H1 (cell line): ENCODE measurements around the gene INPP4A. TPM values are rescaled to one million over a fixed set of nuclear protein-coding genes. Genes with fewer than 3 reads are reported as not detected.

Experiments used
- CTCF ChIA-PET: fragments of 300-600 bp; sonication (Branson Sonifier 250); formaldehyde crosslinking; loops from one replicate; lab custom pipeline; 2021; ENCODE audit not compliant: partially characterized antibody; lab: Charles Lee
- POLR2A ChIA-PET: fragments of 300-600 bp; sonication (Branson Sonifier 250); formaldehyde crosslinking; loops from one replicate; lab custom pipeline; 2021; ENCODE audit warnings: inconsistent platforms; ENCODE audit not compliant: partially characterized antibody; lab: Charles Lee
- DNase-seq, 2 experiments: peaks; one replicate each; pipeline versions ENCODE4 v3.0.0 to v3.0.0-alpha.2; 2010 to 2022; ENCODE audit warnings: low spot score in 2 of 2, low read depth in 1 of 2, mixed read lengths in 1 of 2
- FAIRE-seq: peaks from 2 replicates; lab custom pipeline; 2011; peaks lifted over from hg19 to GRCh38; lab: Jason Lieb, UNC
- H2AFZ ChIP-seq: 2 replicates; pipeline ENCODE4 v1.8.1; 2012; ENCODE audit warnings: low read length, inconsistent platforms
- H2AK5ac ChIP-seq: 2 replicates; pipeline ENCODE4 v1.6.1; 2013; ENCODE audit warnings: low read depth, low read length
- H2BK120ac ChIP-seq: replicated peaks from 2 replicates; pipeline ENCODE3; 2013; ENCODE audit warnings: low read depth, low read length, inconsistent platforms
- H2BK12ac ChIP-seq: 2 replicates; pipeline ENCODE4 v1.6.1; 2013; ENCODE audit warnings: low read depth, low read length
- H2BK15ac ChIP-seq: 2 replicates; pipeline ENCODE4 v1.6.1; 2013; ENCODE audit warnings: low read length
- H2BK20ac ChIP-seq: 2 replicates; pipeline ENCODE4 v1.6.1; 2013; ENCODE audit warnings: low read length
- H2BK5ac ChIP-seq: 2 replicates; pipeline ENCODE4 v1.6.1; 2013; ENCODE audit warnings: low read depth, low read length
- H3K14ac ChIP-seq: 2 replicates; pipeline ENCODE4 v1.6.1; 2013; ENCODE audit warnings: inconsistent platforms; ENCODE audit not compliant: insufficient read length
- H3K18ac ChIP-seq: 2 replicates; pipeline ENCODE4 v1.6.1; 2013; ENCODE audit warnings: low read length; ENCODE audit errors: extremely low read depth
- H3K23ac ChIP-seq: 2 replicates; pipeline ENCODE4 v1.6.1; 2013; ENCODE audit warnings: inconsistent platforms; ENCODE audit not compliant: insufficient read length
- H3K23me2 ChIP-seq: 2 replicates; pipeline ENCODE4 v1.6.1; 2013; ENCODE audit warnings: low read depth, low read length
- H3K27ac ChIP-seq: 2 replicates; pipeline ENCODE4 v1.6.1; 2011; ENCODE audit warnings: low read depth, low read length, inconsistent platforms
- H3K27me3 ChIP-seq, 4 experiments: replicated peaks in 1 of 4; 1 replicate in 1 of 4; 2 replicates in 3 of 4; pipeline versions ENCODE4 v1.6.1 to v1.8.1; 2011 to 2013; ENCODE audit warnings: low read length in 3 of 4, mild to moderate bottlenecking in 3 of 4, inconsistent platforms in 2 of 4, mixed read lengths in 2 of 4, moderate library complexity in 1 of 4; ENCODE audit not compliant: control insufficient read depth in 3 of 4, insufficient read depth in 3 of 4; ENCODE audit errors: extremely low read depth in 1 of 4
- H3K36me3 ChIP-seq, 4 experiments: 2 replicates each; pipeline versions ENCODE4 v1.6.1 to v1.8.1; 2011 to 2013; ENCODE audit warnings: mild to moderate bottlenecking in 4 of 4, low read length in 3 of 4, moderate library complexity in 2 of 4, control low read depth in 1 of 4, inconsistent platforms in 1 of 4; ENCODE audit not compliant: insufficient read depth in 4 of 4, control insufficient read depth in 2 of 4
- H3K4ac ChIP-seq: replicated peaks from 2 replicates; pipeline ENCODE3; 2013; ENCODE audit warnings: low read length, low read depth, mixed read lengths, inconsistent platforms; ENCODE audit not compliant: insufficient read length
- H3K4me1 ChIP-seq, 4 experiments: replicated peaks in 1 of 4; 1 replicate in 1 of 4; 2 replicates in 3 of 4; pipeline versions ENCODE4 v1.6.1 to v1.8.1; 2011 to 2013; ENCODE audit warnings: low read length in 3 of 4, inconsistent platforms in 2 of 4, mixed read lengths in 1 of 4; ENCODE audit not compliant: insufficient read depth in 4 of 4, control insufficient read depth in 3 of 4
- H3K4me2 ChIP-seq, 2 experiments: 2 replicates each; pipeline versions ENCODE4 v1.6.1 to v1.8.1; 2011 to 2013; ENCODE audit warnings: low read depth in 2 of 2, low read length in 2 of 2, control low read depth in 1 of 2, inconsistent platforms in 1 of 2, mild to moderate bottlenecking in 1 of 2; ENCODE audit not compliant: insufficient read depth in 1 of 2
- H3K4me3 ChIP-seq, 4 experiments: fragments of 200-600, 300-600 bp in 1 of 4; sonication (generic), shearing (Covaris generic), sonication (Bioruptor Twin) in 1 of 4; 2 replicates each; pipeline versions ENCODE4 v1.5.1 to v1.8.1; 2011 to 2016; ENCODE audit warnings: low read length in 4 of 4, low read depth in 3 of 4, control low read depth in 2 of 4, inconsistent platforms in 2 of 4, mild to moderate bottlenecking in 2 of 4, mixed read lengths in 1 of 4, moderate library complexity in 1 of 4; ENCODE audit not compliant: insufficient read depth in 2 of 4; ENCODE audit errors: extremely low read depth in 1 of 4
- H3K56ac ChIP-seq: replicated peaks from 2 replicates; pipeline ENCODE3; 2013; ENCODE audit warnings: low read depth, mild to moderate bottlenecking, mixed read lengths, low read length, inconsistent platforms; ENCODE audit not compliant: insufficient read length
- H3K79me1 ChIP-seq: 2 replicates; pipeline ENCODE4 v1.6.1; 2013; ENCODE audit warnings: low read depth, low read length, control low read depth
- H3K79me2 ChIP-seq, 2 experiments: 2 replicates each; pipeline versions ENCODE4 v1.6.1 to v1.8.1; 2012 to 2013; ENCODE audit warnings: low read length in 2 of 2, mild to moderate bottlenecking in 2 of 2, inconsistent platforms in 1 of 2; ENCODE audit not compliant: insufficient read depth in 2 of 2, control insufficient read depth in 1 of 2
- H3K9ac ChIP-seq, 4 experiments: replicated peaks in 1 of 4; 1 replicate in 1 of 4; 2 replicates in 3 of 4; pipeline versions ENCODE4 v1.6.1 to v1.8.1; 2011 to 2013; ENCODE audit warnings: low read depth in 3 of 4, low read length in 3 of 4, control low read depth in 2 of 4, mild to moderate bottlenecking in 2 of 4, moderate library complexity in 2 of 4, inconsistent platforms in 1 of 4; ENCODE audit errors: extremely low read depth in 1 of 4
- H3K9me3 ChIP-seq, 2 experiments: 2 replicates each; pipeline versions ENCODE4 v1.6.1 to v1.8.1; 2012 to 2013; ENCODE audit warnings: mild to moderate bottlenecking in 2 of 2, moderate library complexity in 2 of 2, control low read depth in 1 of 2, inconsistent platforms in 1 of 2, low read depth in 1 of 2, low read length in 1 of 2, mixed read lengths in 1 of 2; ENCODE audit not compliant: insufficient read depth in 2 of 2
- H4K20me1 ChIP-seq, 2 experiments: replicated peaks in 1 of 2; 2 replicates each; pipeline versions ENCODE3 to v1.8.1; 2011 to 2013; ENCODE audit warnings: inconsistent platforms in 2 of 2, low read length in 2 of 2, mild to moderate bottlenecking in 1 of 2; ENCODE audit not compliant: insufficient read depth in 2 of 2, control insufficient read depth in 1 of 2
- H4K5ac ChIP-seq: 2 replicates; pipeline ENCODE4 v1.6.1; 2013; ENCODE audit warnings: low read length, low read depth, mixed read lengths, inconsistent platforms; ENCODE audit not compliant: insufficient read length
- H4K8ac ChIP-seq: 2 replicates; pipeline ENCODE4 v1.8.0; 2013; ENCODE audit warnings: mild to moderate bottlenecking, moderate library complexity, low read length, inconsistent platforms; ENCODE audit not compliant: insufficient read depth; ENCODE audit errors: extremely low read depth
- H4K91ac ChIP-seq: replicated peaks from 2 replicates; pipeline ENCODE3; 2013; ENCODE audit warnings: low read length, mixed read lengths, inconsistent platforms; ENCODE audit not compliant: insufficient read length
- CBX8 ChIP-seq: fragments of 300-800, 300-1000 bp; sonication (generic); IDR thresholded peaks from 2 replicates; pipeline ENCODE4 v1.7.1; 2016; ENCODE audit warnings: low read depth, low read length, borderline replicate concordance
- CHD1 ChIP-seq: IDR thresholded peaks from 2 replicates; pipeline ENCODE4 v1.6.1; 2012; ENCODE audit warnings: low read depth, low read length, improper control_type of control experiment
- KDM1A ChIP-seq: fragments of 200-600, 300-600 bp; sonication (generic); IDR thresholded peaks from 2 replicates; pipeline ENCODE4 v1.7.1; 2016; ENCODE audit warnings: mild to moderate bottlenecking, low read length, borderline replicate concordance
- KDM5A ChIP-seq: fragments of 200-600 bp; IDR thresholded peaks from 2 replicates; pipeline ENCODE4 v1.7.1; 2012; ENCODE audit warnings: mild to moderate bottlenecking, low read length, inconsistent platforms, mixed read lengths
- NRF1 ChIP-seq: IDR thresholded peaks from 2 replicates; pipeline ENCODE4 v1.6.1; 2011; ENCODE audit warnings: mild to moderate bottlenecking, low read depth, low read length, improper control_type of control experiment
- POLR2A ChIP-seq, 2 experiments: IDR thresholded peaks; 1 replicate in 1 of 2; 2 replicates in 1 of 2; pipeline ENCODE4 v1.6.1; 2011; ENCODE audit warnings: low read depth in 2 of 2, low read length in 2 of 2, mild to moderate bottlenecking in 2 of 2; ENCODE audit errors: control extremely low read depth in 1 of 2
- RAD21 ChIP-seq, 2 experiments: IDR thresholded peaks in 1 of 2; conservative IDR thresholded peaks in 1 of 2; 2 replicates each; pipeline ENCODE4 v1.6.1; 2011; ENCODE audit warnings: low read depth in 2 of 2, low read length in 2 of 2, improper control_type of control experiment in 1 of 2, inconsistent platforms in 1 of 2, mild to moderate bottlenecking in 1 of 2, moderate library complexity in 1 of 2
- SUZ12 ChIP-seq: fragments of 200-600 bp; sonication (generic); IDR thresholded peaks from 2 replicates; pipeline ENCODE4 v1.6.1; 2012; ENCODE audit warnings: mild to moderate bottlenecking, inconsistent platforms, low read length, moderate library complexity, mixed read lengths
- TAF7 ChIP-seq: optimal IDR thresholded peaks from 2 replicates; pipeline ENCODE3; 2011; ENCODE audit warnings: low read depth, mild to moderate bottlenecking, inconsistent platforms, low read length, moderate library complexity, borderline replicate concordance
- TBP ChIP-seq: IDR thresholded peaks from 2 replicates; pipeline ENCODE4 v1.6.1; 2011; ENCODE audit warnings: low read depth, low read length, improper control_type of control experiment
- TCF12 ChIP-seq: IDR thresholded peaks from 2 replicates; pipeline ENCODE4 v1.6.1; 2011; ENCODE audit warnings: low read depth, mild to moderate bottlenecking, low read length
- YY1 ChIP-seq: IDR thresholded peaks from 2 replicates; pipeline ENCODE4 v1.6.1; 2011; ENCODE audit warnings: low read depth, mild to moderate bottlenecking, low read length
- ZNF274 ChIP-seq: IDR thresholded peaks from 2 replicates; pipeline ENCODE4 v1.7.0; 2012; ENCODE audit warnings: low read length, borderline replicate concordance; ENCODE audit errors: extremely low read depth
- WGBS, 2 experiments: shearing (Covaris generic) in 1 of 2; methylation state at CpG; one replicate each; pipeline versions ENCODE4 v1.1.6 to v1.1.7; 2013 to 2015; ENCODE audit warnings: low lambda C conversion rate in 2 of 2, mixed read lengths in 2 of 2, inconsistent platforms in 1 of 2, low coverage in 1 of 2, missing lambda C conversion rate in 1 of 2; ENCODE audit not compliant: insufficient replicate concordance in 2 of 2, insufficient coverage in 1 of 2, insufficient read length in 1 of 2; ENCODE audit errors: extremely low coverage in 1 of 2, missing lambda C conversion rate in 1 of 2; 5-methylcytosine and 5-hydroxymethylcytosine counted together
- polyA plus RNA-seq, 7 experiments: library from polyadenylated mRNA; depleted of rRNA in 3 of 7; stranded (reverse) in 5 of 7; unstranded in 2 of 7; fragments of >200 nt in 5 of 7; fragments of 200-250 nt in 2 of 7; gene quantifications; 1 replicate in 5 of 7; 2 replicates in 1 of 7; 4 replicates in 1 of 7; pipeline versions ENCODE4 v1.2.1 to v1.2.3, GENCODE V29; 2011 to 2013; ENCODE audit warnings: missing spikeins in 2 of 7, mixed read lengths in 2 of 7
- total RNA-seq: library from RNA; stranded (reverse); fragmentation: NEBNext Ultra II Directional; extraction: Animal tissue kit (Norgen Biotek cat#: 25700); gene quantifications from 2 replicates; pipeline ENCODE4 v1.2.1, GENCODE V29; 2021

INPP4A gene
- total and polyA plus RNA-seq, 2 of the 8 experiments (the other 6 are each of a cell fraction or from before 2014, with no cell fraction given) = 25.6 to 34.3 TPM

DNA sequence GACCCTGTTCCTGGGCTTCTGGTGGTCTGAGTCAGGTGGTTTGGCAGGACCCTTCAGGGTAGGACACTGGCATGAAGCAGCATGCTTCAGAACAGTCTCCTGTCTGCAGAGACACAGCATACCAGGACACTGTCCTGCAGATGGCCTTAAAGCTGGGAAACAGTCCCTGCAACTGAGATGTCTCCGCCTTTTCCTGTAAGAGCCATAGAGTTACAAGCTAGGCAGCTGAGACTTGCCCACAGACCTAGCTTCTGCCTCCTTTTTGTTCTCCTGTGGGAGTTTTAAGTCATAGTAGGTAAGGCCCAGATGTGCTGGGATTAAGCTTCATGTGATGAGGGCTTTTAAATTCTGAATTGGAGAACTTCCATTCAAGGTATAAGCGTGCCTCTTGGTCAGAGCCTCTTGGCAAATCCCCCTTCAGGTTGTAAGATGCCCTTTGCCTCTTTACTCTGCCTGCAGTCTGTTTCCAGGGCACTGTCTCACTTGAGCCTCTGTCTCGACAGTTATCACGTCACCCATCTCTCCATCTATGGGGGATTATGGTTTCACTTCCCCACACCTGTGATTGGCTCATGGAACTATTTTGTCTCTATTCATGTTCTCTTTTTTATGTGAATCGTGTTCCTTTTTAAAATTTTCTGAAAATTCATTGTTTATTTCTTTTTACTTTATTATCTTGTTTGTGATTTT is 111.8 kb downstream of the INPP4A start:
- H4K8ac ChIP-seq = no peak overlapping the region
- H3K9ac ChIP-seq = no peak overlapping the region
- no peak overlapping the region for H3K14ac ChIP-seq
- DNase-seq (no peak), FAIRE-seq (no peak)
- no peak overlapping the region for H3K18ac ChIP-seq
- no peak overlapping the region for H3K4ac ChIP-seq
- WGBS, 2 experiments = 96% methylated on average over 5 of the region's 5 CpGs; no CpG with 5 or more reads in 1 of the 2 experiments
- H3K79me1 ChIP-seq = no peaks in the 10 kb centered on the region
- peaks cover 6 to 53% (median 38%) of the 10 kb centered on the region in 4 experiments for H3K36me3 ChIP-seq
- no peak overlapping the region for H3K4me2 ChIP-seq
- H3K27ac ChIP-seq = no peak overlapping the region
- H2BK5ac ChIP-seq = no peak overlapping the region
- no peak for TF ChIP-seq KDM1A
- no peak for TF ChIP-seq ZNF274
- no peak for TF ChIP-seq RAD21 (IDR thresholded peaks at IDR 0.05 in 1 of 2, conservative IDR thresholded peaks at IDR 0.05 in 1 of 2; ENCODE audit: low read depth in 2 of 2, low read length in 2 of 2)
- no peak for TF ChIP-seq CHD1
- no peak for TF ChIP-seq YY1
- TF ChIP-seq TBP = no peak
- TF ChIP-seq TCF12 = no peak
- TF ChIP-seq CBX8 = no peak
- TF ChIP-seq NRF1 = no peak
- no peak for TF ChIP-seq SUZ12
- no peak for TF ChIP-seq TAF7
- TF ChIP-seq POLR2A (IDR thresholded peaks at IDR 0.05; ENCODE audit: control extremely low read depth in 1 of 2, low read depth in 2 of 2, low read length in 2 of 2) = no peak
- TF ChIP-seq KDM5A = no peak
- TF ChIP-seq, all 59 proteins: peak for 0
- Histone ChIP-seq H2BK120ac (no peak overlapping the region), H2BK12ac (no peak overlapping the region), H2AK5ac (no peak overlapping the region), H3K4me3 (no peak overlapping the region), H3K4me1 (no peaks in the 10 kb centered on the region), H2BK15ac (no peak overlapping the region), H3K9me3 (no peaks in the 10 kb centered on the region), H3K23me2 (no peaks in the 10 kb centered on the region), H4K91ac (no peak overlapping the region), H3K56ac (no peak overlapping the region), H3K27me3 (no peaks in the 10 kb centered on the region), H3K23ac (no peak overlapping the region), H3K79me2 (no peaks in the 10 kb centered on the region), H2AFZ (no peak overlapping the region), H4K5ac (no peak overlapping the region), H2BK20ac (no peak overlapping the region), H4K20me1 (peaks cover 0 to 4% of the 10 kb centered on the region in 2 experiments)
- ChIA-PET CTCF (interaction anchor here (0.9 to 2.0 kb wide), 3 partner anchors 12 to 68 kb away, joined by 3 to 6 read pairs (median 5); no protein-coding TSS in a partner anchor), POLR2A (no interaction called here)
